Pancreas (tissue), 10 donors: ENCODE results near the gene TMEM179B. TPM values are rescaled to one million over a fixed set of nuclear protein-coding genes. Genes with fewer than 3 reads are reported as not detected.

Experiments
- ATAC-seq, 4 donors: fragments of 200-7000 bp; cut with Tn5 transposase; one replicate each; pipeline versions ENCODE4 v1.8.0 to v1.9.1; 2020; ENCODE audit warnings: mild to moderate bottlenecking in 4 of 4, moderate library complexity in 4 of 4
- DNase-seq, 6 donors: peaks; one replicate each; pipeline ENCODE4 v3.0.0-alpha.2; 2020
- FAIRE-seq: peaks from 2 replicates; lab custom pipeline; 2012; peaks lifted over from hg19 to GRCh38; lab: Jason Lieb, UNC
- H3K27ac ChIP-seq, 4 donors: fragments of 200-600 bp; sonication (generic); 1 replicate in 3 of 4; 2 replicates in 1 of 4; pipeline versions ENCODE4 v1.5.0 to v1.8.0; 2020
- H3K27me3 ChIP-seq, 4 donors: fragments of 200-600 bp; one replicate each; pipeline ENCODE4 v1.8.0; 2021
- H3K36me3 ChIP-seq, 3 donors: fragments of 200-600 bp; sonication (generic) in 1 of 3; one replicate each; pipeline versions ENCODE4 v1.5.0 to v1.8.0; 2020 to 2021
- H3K4me1 ChIP-seq, 3 donors: fragments of 200-600 bp; one replicate each; pipeline ENCODE4 v1.8.0; 2021
- H3K4me3 ChIP-seq, 4 donors: fragments of 200-600 bp; sonication (generic) in 2 of 4; one replicate each; pipeline versions ENCODE4 v1.5.0 to v1.8.0; 2020 to 2021
- H3K9me3 ChIP-seq, 4 donors: fragments of 200-600 bp; one replicate each; pipeline ENCODE4 v1.8.0; 2021
- WGBS, 2 donors: extraction: QIAGEN DNeasy Blood & Tissue Kit; methylation state at CpG; one replicate each; pipeline ENCODE4 v1.1.7; 2013; 5-methylcytosine and 5-hydroxymethylcytosine counted together
- intact Hi-C, 3 donors: fragments of 100-400 bp; cut with DNase I; formaldehyde crosslinking; loops; one replicate each; pipeline versions ENCODE4 v1.11.1 to v1.14.2; 2022
- polyA plus RNA-seq, 2 donors: library from polyadenylated mRNA; stranded (reverse); fragments of 200-250 nt; gene quantifications; one replicate each; pipeline ENCODE4 v1.2.3, GENCODE V29; 2013
- total RNA-seq, 6 donors: library from RNA; stranded (reverse); fragmentation: NEBNext Ultra II Directional in 4 of 6; extraction: Animal tissue kit (Norgen Biotek cat#: 25700) in 4 of 6; gene quantifications; one replicate each; pipeline versions ENCODE4 v1.2.1 to v1.2.4, GENCODE V29; 2021 to 2023
- TF ChIP-seq, protein P1 (sequence below), 4 donors: fragments of 200-600 bp; sonication (generic) in 3 of 4; IDR thresholded peaks; one replicate each; pipeline versions ENCODE4 v1.5.0 to v1.8.0; 2021; ENCODE audit warnings: antibody characterized with exemption in 4 of 4
- donor health status: healthy with polysubstance abuse.
- donor health status: DM: no; HTN: no; CAD: no; lungs with moderate emphysema.
- donor health status: DM: no; HTN: no; CAD: no.
- donor health status: control.
- donor health status: control.
- donor health status: Bipolar disorder and iron deficiency.
- donor health status: DM: yes; HTN: yes; CAD: no.
- donor health status: DM: no; HTN: no; CAD: no.
- donor health status: DM: no; HTN: no; CAD: no.
- donor health status: DM: yes; HTN: yes; CAD: no.

Gene TMEM179B
- total and polyA plus RNA-seq, 8 donors = 14.8 to 59.6 (median 22.6) TPM

DNA sequence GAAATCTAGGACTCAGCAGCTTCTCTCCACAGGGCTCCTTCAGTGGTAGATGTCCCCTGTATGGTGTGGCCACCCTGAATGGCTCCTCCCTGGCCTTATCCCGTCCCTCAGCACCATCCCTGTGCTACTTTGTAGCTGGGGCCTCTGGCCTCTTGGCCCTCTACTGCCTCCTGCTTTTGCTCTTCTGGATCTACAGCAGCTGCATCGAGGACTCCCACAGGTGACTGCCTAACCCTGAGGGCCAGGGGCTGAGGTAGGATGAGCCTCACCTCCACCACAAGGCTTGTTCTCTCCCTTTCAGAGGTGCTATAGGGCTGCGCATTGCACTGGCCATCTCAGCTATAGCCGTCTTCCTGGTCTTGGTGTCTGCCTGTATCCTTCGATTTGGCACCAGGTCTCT, 1.8 kb downstream of the TMEM179B start:
- no peak for DNase-seq
- Histone ChIP-seq H3K27me3 (no peaks in the 10 kb centered on the region), H3K27ac (no peak overlapping the region), H3K36me3 (peaks cover 0 to 4% (median 3%) of the 10 kb centered on the region in 3 donors), H3K4me1 (peaks cover 10 to 29% (median 26%) of the 10 kb centered on the region in 3 donors), H3K9me3 (no peaks in the 10 kb centered on the region), H3K4me3 (peak overlapping the region in 1 of 4 donors; percentile 86)
- TF ChIP-seq, protein P1, sequence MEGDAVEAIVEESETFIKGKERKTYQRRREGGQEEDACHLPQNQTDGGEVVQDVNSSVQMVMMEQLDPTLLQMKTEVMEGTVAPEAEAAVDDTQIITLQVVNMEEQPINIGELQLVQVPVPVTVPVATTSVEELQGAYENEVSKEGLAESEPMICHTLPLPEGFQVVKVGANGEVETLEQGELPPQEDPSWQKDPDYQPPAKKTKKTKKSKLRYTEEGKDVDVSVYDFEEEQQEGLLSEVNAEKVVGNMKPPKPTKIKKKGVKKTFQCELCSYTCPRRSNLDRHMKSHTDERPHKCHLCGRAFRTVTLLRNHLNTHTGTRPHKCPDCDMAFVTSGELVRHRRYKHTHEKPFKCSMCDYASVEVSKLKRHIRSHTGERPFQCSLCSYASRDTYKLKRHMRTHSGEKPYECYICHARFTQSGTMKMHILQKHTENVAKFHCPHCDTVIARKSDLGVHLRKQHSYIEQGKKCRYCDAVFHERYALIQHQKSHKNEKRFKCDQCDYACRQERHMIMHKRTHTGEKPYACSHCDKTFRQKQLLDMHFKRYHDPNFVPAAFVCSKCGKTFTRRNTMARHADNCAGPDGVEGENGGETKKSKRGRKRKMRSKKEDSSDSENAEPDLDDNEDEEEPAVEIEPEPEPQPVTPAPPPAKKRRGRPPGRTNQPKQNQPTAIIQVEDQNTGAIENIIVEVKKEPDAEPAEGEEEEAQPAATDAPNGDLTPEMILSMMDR (IDR thresholded peaks at IDR 0.05) = no peak
- no peak for ATAC-seq
- FAIRE-seq = no peak
- intact Hi-C loops = loop anchor here in 2 of 3 donors (5.0 to 10.0 kb wide), 2 partner anchors 73 to 76 kb away; no protein-coding TSS in a partner anchor
- 51 to 66% methylated on average over 5 of the region's 5 CpGs for WGBS, 2 donors

DNA sequence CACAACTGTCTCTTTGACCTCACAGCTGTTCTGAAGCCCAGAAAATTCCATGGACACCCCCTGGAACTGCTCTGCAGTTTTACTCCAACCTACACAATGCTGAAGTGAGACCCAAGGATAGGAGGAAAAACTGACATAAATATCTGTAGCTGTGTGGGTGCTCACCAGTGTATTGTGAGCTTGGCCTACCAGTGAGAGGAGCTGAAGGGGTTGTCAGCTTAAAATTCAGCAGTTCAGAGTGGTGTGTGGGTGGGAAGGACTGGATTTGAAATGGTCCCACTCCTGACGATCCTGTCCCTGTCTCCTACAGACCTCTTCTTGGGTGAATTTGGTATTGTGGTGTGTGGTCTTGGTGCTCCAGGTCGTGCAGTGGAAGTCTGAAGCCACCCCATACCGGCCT, 2.4 kb downstream of the TMEM179B start:
- Histone ChIP-seq H3K4me3 (no peak overlapping the region), H3K36me3 (peaks cover 0 to 9% (median 8%) of the 10 kb centered on the region in 3 donors), H3K4me1 (peaks cover 10 to 29% (median 26%) of the 10 kb centered on the region in 3 donors), H3K9me3 (no peaks in the 10 kb centered on the region), H3K27ac (no peak overlapping the region), H3K27me3 (no peaks in the 10 kb centered on the region)
- intact Hi-C loops = loop anchor here in 2 of 3 donors (5.0 to 10.0 kb wide), 2 partner anchors 73 to 75 kb away; no protein-coding TSS in a partner anchor
- TF ChIP-seq, protein P1 (IDR thresholded peaks at IDR 0.05) = no peak
- no peak for FAIRE-seq
- WGBS, 2 donors = 50 to 71% methylated on average over 3 of the region's 3 CpGs
- DNase-seq = no peak
- ATAC-seq = no peak

DNA sequence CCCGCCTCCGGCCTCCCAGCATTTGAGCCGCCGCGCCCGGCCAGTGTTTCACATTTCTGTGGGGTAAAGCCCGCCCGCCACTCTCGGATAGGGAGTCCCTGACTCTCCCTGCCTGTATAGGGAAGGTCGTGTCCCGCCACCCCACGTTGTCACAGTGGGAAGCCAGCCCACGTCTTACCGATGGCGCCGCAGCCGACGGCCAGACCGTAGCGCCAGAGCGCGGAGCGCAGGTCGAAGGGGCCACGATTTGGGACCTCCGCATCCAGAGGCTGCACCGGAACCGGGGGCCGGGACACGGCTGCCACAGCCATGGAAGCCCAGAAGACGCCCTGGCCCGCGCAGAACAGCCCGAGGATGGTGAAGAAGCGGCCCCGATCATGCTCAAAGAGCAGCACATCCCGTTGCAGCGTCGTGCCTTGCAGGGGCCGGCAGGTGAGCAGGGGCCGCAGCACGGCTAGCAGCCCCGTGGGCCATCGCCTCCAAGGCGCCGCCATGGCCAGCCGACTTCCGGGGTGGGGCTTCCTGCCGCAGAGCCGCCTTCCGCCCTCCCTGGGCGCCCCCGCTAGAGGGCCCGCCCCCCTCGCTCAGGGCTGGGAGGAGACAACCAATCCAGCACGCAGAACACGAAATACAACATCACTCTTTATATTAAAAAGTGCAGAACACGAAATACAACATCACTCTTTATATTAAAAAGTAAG, 4.4 kb downstream of the TMEM179B start, which contains the start of gene TMEM223:
TMEM223 (minus strand) TSS at position 506 of the 701 bp plus-strand sequence; CDS start at position 494, 12 bp downstream.
- DNase-seq (peak; percentile 82 to 94 (median 86)), FAIRE-seq (no peak), ATAC-seq (peak; percentile 75 to 92 (median 84))
- H3K4me3 ChIP-seq = peak within 1 kb of the TSS; percentile 85 to 98 (median 93)
- no peaks in the 10 kb centered on the region for H3K9me3 ChIP-seq
- WGBS, 2 donors = 0 to 1% methylated on average over 53 to 58 of the region's 58 CpGs
- H3K4me1 ChIP-seq = peaks cover 7 to 23% (median 19%) of the 10 kb centered on the region in 3 donors
- TF ChIP-seq, protein P1 (IDR thresholded peaks at IDR 0.05) = peak in 1 of 4 donors; percentile 10
- H3K36me3 ChIP-seq = peaks cover 0 to 27% (median 24%) of the 10 kb centered on the region in 3 donors
- intact Hi-C loops = no loop called here
- no peaks in the 10 kb centered on the region for H3K27me3 ChIP-seq
- H3K27ac ChIP-seq = peak within 1 kb of the TSS; percentile 71 to 79 (median 73)

DNA sequence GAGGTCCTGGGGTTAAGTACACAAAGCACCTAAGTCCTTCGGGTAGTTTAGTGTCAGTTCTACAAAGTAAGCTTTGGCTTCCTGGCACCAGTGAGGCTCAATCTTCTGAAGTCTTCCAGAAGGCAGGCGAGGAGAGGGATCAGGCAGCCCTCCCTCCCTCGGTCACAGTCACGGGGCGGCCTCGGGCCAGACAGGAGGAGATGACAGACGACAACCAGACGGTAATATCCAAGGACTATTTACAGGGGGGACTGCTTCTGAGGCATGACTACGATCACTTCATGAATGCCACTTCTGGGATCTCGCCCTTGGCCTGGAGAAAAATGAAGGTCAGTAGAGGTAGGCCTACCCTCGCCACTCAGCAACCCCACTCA, 5.0 kb downstream of the TMEM179B start:
- TF ChIP-seq, protein P1 (IDR thresholded peaks at IDR 0.05) = no peak
- no peaks in the 10 kb centered on the region for H3K9me3 ChIP-seq
- intact Hi-C loops = no loop called here
- DNase-seq (peak in 1 of 6 donors; percentile 56), FAIRE-seq (no peak), ATAC-seq (peak in 3 of 4 donors; percentile 0 to 4 (median 1))
- peaks cover 0 to 32% (median 30%) of the 10 kb centered on the region in 3 donors for H3K36me3 ChIP-seq
- H3K4me3 ChIP-seq = peak overlapping the region in 3 of 4 donors; percentile 85 to 96 (median 90)
- peaks cover 7 to 23% (median 19%) of the 10 kb centered on the region in 3 donors for H3K4me1 ChIP-seq
- H3K27ac ChIP-seq = peak overlapping the region in 3 of 4 donors; percentile 71 to 79 (median 72)
- no peaks in the 10 kb centered on the region for H3K27me3 ChIP-seq
- WGBS, 2 donors = 23 to 26% methylated on average over 11 of the region's 11 CpGs
